HG03378 (cell line): ENCODE results near the gene CCDC198.

ENCODE experiments used
- ATAC-seq: cut with Tn5 transposase; IDR thresholded peaks from one replicate; pipeline ENCODE4 v1.9.1; 2021; ENCODE audit warnings: mild to moderate bottlenecking, moderate library complexity; ENCODE audit not compliant: unreplicated experiment

Gene CCDC198

DNA sequence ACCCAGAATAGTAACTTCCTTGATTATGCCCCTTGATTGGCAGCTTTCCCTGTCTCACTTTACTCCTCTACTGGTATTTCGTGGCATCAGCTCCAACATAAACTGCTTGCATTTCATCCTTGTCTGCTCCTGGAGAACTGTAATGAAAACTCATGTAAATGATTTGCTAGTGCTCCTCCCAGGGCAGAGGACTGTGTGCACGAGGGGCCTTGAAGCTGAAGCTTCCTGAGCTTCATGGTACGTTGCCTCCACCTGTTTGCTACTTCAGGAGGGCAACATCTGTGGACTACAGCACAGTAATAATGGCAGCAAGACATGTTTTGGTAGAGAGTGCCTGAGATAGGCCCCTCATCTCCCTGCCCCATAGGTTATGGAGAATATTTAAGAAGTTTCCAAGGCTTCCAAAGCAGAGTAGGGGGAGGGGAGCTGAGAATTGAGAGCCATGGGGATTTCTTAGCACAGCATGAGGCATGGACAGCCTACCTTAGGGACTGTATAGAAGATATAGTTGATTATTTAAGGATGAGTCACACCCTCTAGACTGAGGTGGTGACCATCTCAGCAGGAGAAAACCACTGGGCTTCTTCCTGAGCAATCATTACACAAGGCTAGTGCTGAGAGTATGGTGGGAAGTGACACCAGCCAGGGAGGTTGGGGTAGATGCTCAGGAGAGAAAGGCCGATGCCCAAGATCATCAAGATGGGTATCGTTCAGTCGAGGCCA is 29.5 kb downstream of the CCDC198 start:
- peak; percentile 70 for ATAC-seq

DNA sequence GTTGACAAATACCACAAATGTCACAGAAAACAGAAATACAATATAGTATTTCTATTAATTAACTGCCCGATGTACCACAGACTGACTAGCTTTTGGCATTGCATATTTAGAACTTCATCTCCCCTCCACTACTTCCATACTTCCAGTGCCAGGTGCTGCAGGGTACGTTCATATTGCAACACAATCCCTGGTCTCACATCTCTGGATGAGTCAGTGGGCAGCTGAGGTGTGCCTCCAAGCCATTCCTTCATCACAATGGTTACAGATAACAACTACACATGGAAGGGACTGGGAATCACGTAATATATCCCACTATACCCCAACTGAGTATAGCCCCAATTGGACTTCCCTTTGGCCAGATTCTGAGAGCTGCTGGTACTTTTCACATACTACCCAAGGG is 31.1 kb downstream of the CCDC198 start:
- no peak for ATAC-seq

DNA sequence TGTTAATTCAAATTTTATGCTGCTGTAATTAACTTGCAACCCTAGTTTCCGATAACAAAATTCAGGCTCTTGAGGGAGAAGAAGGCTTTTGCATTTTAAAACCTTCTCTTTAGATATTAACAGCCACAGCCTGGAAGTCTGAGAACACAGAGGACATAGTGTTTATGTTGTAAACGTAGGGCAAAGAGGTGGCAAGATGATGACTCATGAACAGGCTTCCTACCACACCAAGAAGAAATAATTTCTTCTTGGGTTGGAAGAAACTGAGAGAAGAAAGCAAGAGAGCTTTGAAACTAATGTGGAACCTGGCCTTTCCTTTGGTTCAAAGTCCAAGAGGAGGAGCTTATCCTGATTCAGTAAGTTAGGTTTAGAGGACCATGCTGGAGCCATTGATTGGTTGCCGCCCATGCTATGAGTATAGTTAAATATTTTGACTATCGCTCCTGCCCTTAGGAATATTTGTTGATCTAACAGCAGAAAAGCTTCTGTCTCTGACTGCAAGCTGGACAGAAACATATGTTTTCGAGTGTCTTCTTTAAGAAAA is 31.8 kb downstream of the CCDC198 start:
- no peak for ATAC-seq

DNA sequence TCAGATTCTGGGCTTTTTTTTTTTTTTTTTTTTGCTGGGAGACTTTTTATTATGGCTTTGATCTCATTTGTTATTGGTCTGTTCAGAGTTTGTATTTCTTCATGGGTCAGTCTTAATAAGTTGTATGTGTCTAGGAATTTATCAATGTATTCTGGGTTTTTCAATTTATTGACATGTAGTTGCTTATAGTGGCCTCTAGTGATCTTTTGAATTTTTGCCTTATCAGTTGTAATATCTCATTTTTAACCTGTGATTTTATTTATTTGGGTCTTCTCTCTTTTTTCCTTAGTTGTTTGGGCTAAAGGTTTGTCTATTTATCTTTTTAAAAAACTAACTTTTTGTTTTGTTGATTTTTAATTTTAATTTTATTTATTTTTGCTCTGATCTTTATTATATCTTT is 57.7 kb downstream of the CCDC198 start:
- ATAC-seq = no peak

DNA sequence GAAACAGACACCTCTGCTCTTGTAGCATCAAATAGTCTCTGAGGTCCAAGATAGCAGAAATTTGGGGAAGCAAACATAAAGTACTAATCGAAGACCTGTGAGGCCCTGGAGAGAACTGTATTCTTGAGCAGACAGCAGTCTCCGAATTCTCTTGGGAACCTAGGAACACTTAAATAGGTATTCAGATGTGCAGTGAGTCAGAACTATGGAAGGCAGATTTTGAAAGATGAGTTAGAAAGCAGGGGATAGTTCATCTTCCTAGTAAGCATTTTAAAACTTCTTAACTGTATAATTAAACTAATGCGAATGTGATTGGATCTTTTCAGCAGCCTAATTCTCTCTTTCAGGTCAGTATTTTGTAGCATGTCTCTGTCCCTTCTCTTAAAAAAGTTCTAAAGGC is 72.7 kb downstream of the CCDC198 start:
- no peak for ATAC-seq

DNA sequence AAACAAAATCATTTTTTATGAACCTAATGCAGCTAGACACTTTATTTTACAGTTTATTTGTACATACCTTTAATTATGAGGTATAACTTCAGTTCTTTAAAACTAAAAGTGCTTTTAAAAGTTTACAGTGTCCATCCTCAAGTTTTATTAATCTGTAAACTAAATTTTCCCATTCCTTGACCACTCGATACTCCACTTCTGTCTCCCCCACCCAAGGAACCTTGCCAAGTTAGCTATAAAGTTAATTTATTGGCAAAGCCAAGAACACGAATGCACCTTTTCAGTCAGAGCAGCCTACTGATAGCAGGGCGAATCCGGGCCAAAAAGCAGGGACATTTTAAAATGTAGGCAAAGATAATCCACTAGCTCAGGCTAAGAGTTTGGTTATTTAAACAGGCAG is 73.6 kb downstream of the CCDC198 start:
- no peak for ATAC-seq
